Measurements from ENCODE around the gene OPN4.

DNA sequence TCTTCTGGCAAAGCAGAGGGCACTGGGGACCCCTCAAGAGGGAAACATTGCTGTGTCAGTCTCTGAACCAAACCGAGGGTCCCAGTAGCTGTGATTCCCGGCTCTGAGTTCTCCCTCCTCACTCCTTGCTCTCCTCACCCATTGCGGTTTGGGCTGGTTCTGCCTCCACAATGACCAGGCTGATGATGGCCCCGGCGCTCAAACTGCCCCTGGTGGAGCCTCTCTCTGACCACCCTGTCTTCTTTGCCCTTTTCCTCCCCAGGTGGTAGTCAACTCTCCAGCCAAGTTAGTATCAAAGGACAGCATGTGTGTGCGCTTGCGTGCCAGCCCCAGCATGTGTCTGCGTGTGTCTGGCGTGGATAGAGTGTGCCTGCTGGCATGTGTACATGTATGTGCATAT is 31.1 kb downstream of the OPN4 start:
- TF ChIP-seq CTCF (conservative IDR thresholded peaks at IDR 0.05; ENCODE audit: low read length), result no peak
- TF ChIP-seq EZH2phosphoT487 (IDR thresholded peaks at IDR 0.05; ENCODE audit: borderline replicate concordance, low read depth, low read length), result no peak

Measured in OCI-LY7 (cell line).